Uterus (tissue), 2 donors: Measurements from ENCODE around the gene CRYGB.

Experiments used
- CTCF ChIP-seq, 4 experiments: fragments of 200-600 bp in 2 of 4; fragments of 450-650 bp in 2 of 4; sonication (generic) in 2 of 4; IDR thresholded peaks; one replicate each; pipeline ENCODE4 v1.5.1; 2016 to 2019; ENCODE audit warnings: antibody characterized with exemption in 4 of 4, mild to moderate bottlenecking in 2 of 4, moderate library complexity in 1 of 4
- POLR2A ChIP-seq, 2 donors: fragments of 450-650 bp; IDR thresholded peaks; one replicate each; pipeline ENCODE4 v1.6.1; 2016; ENCODE audit warnings: antibody characterized with exemption in 2 of 2, mild to moderate bottlenecking in 1 of 2, moderate library complexity in 1 of 2

- TF ChIP-seq CTCF (IDR thresholded peaks at IDR 0.05) (no peak), POLR2A (IDR thresholded peaks at IDR 0.05) (no peak)
Measured at GRCh38 chr2:208098267-208098666, 47.7 kb downstream of the CRYGB start.
